Measurements from ENCODE around the gene UGT2B15.

Gene UGT2B15

DNA sequence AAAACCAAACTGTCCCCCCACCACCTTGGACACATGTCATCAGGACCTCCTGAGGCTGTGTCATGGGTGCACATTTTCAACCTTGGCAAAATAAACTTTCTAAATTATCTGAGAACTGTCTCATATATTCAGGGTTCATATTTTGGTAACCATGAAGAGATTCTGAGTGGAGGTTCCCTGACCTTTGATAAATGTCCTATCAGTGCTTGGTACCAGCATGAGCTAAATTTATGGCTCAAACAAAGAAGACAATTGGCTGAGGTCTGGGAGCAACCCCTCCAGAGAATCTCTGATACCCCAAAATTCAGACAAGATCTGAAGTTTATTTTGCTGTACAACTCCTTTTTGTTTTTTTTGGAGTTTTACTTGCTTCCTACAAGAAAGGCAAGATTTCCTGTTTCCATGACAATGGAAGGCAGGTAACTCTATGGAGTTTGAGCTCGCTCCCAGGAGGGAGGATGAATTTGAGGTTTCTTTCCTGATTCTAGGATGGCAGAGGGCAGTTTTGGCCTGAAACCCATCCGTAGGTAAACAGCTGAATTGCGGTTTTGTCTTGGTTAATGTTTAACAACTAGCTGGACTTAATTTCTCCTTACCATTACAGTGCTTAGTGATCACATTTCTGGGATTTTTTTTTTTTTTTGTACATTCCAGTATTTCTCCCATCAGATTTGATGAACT lies 14.5 kb downstream of the UGT2B15 start:
- H3K79me2 ChIP-seq (ENCODE audit: control insufficient read depth, low read length), result no peaks in the 10 kb centered on the region
- H3K27me3 ChIP-seq (ENCODE audit: control insufficient read depth, low read length), result no peaks in the 10 kb centered on the region
- H3K4me1 ChIP-seq (ENCODE audit: control insufficient read depth, low read length), result no peaks in the 10 kb centered on the region
- no peaks in the 10 kb centered on the region for H4K20me1 ChIP-seq (ENCODE audit: control insufficient read depth, insufficient read depth, low read depth, low read length)
- no peak overlapping the region for H3K27ac ChIP-seq (ENCODE audit: low read depth, low read length)
- no peak overlapping the region for H3K4me2 ChIP-seq (ENCODE audit: low read length)
- H3K4me3 ChIP-seq (ENCODE audit: low read length), result no peak overlapping the region
- H3K9me2 ChIP-seq (replicated peaks; ENCODE audit: control insufficient read depth, low read length), result no peaks in the 10 kb centered on the region
- no peaks in the 10 kb centered on the region for H3K36me3 ChIP-seq (ENCODE audit: control insufficient read depth, low read length)
- TF ChIP-seq, protein P1, sequence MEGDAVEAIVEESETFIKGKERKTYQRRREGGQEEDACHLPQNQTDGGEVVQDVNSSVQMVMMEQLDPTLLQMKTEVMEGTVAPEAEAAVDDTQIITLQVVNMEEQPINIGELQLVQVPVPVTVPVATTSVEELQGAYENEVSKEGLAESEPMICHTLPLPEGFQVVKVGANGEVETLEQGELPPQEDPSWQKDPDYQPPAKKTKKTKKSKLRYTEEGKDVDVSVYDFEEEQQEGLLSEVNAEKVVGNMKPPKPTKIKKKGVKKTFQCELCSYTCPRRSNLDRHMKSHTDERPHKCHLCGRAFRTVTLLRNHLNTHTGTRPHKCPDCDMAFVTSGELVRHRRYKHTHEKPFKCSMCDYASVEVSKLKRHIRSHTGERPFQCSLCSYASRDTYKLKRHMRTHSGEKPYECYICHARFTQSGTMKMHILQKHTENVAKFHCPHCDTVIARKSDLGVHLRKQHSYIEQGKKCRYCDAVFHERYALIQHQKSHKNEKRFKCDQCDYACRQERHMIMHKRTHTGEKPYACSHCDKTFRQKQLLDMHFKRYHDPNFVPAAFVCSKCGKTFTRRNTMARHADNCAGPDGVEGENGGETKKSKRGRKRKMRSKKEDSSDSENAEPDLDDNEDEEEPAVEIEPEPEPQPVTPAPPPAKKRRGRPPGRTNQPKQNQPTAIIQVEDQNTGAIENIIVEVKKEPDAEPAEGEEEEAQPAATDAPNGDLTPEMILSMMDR (IDR thresholded peaks at IDR 0.05; ENCODE audit: low read depth, low read length, poor library complexity, severe bottlenecking), result no peak
- TF ChIP-seq EZH2phosphoT487 (IDR thresholded peaks at IDR 0.05; ENCODE audit: borderline replicate concordance, low read length), result no peak
- H3F3A ChIP-seq (ENCODE audit: control insufficient read depth, insufficient read depth), result no peaks in the 10 kb centered on the region
- H3K9me3 ChIP-seq (ENCODE audit: control insufficient read depth, insufficient read depth, low read length), result no peaks in the 10 kb centered on the region

DNA sequence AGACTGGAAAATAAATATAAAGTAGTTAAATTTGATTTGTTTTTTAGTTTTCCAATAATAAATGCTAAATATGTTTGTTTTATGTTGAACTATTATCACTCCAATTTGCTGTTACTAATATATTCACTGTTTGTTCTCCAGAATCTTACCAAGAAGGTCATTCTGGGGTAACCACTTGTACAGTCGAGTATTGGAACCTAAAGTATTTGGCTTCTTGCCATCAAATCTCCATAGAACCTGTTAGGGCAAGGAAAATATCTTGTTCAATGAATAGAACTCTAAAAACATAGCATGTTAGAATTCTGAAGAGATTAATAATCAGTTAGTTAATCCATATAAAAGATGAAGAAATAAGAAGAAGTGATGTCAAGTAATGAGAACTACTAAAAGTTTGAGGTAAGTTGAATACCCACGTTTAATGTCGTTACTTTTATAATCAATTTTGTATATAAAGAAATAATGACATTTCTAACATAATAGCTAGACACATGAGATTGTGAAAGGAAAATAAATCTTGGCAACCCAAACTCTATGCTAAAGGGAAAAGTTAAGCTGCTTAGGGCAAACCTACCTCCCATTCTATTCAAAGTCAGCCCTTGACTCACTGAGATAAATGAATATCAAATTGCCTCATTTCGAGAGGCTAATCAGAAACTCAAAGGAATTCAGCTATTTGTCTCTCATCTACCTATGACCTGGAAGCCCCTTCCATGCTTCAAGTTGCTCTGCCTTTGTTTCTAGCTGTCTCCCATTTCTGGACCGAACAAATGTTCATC lies 15.3 kb downstream of the UGT2B15 start:
- Histone ChIP-seq H3K4me2 (ENCODE audit: low read length) (no peak overlapping the region), H3K4me1 (ENCODE audit: control insufficient read depth, low read length) (no peaks in the 10 kb centered on the region)

DNA sequence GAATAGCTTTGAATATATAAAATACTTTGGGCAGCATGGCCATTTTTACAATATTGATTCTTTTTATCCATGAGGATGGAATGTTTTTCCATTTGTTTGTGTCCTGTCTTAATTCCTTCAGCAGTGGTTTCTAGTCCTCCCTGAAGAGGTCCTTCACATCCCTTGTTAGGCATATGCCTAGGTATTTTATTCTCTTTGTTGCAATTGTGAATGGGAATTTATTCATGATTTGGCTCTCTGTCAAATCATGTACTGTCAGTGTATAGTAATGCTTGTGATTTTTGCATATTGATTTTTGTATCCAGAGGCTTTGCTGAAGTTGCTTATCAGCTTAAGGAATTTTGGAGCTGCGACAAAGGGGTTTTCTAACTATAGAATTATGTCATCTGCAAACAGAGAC lies 18.5 kb downstream of the UGT2B15 start:
- no peaks in the 10 kb centered on the region for H3K79me2 ChIP-seq (ENCODE audit: control insufficient read depth, low read length)
- H3K4me2 ChIP-seq (ENCODE audit: low read length), result no peak overlapping the region
- no peak for TF ChIP-seq EZH2phosphoT487 (IDR thresholded peaks at IDR 0.05; ENCODE audit: borderline replicate concordance, low read length)
- TF ChIP-seq, protein P1 (IDR thresholded peaks at IDR 0.05; ENCODE audit: low read depth, low read length, poor library complexity, severe bottlenecking), result no peak
- no peaks in the 10 kb centered on the region for H3K27me3 ChIP-seq (ENCODE audit: control insufficient read depth, low read length)
- no peaks in the 10 kb centered on the region for H3K9me3 ChIP-seq (ENCODE audit: control insufficient read depth, insufficient read depth, low read length)
- no peaks in the 10 kb centered on the region for H3K36me3 ChIP-seq (ENCODE audit: control insufficient read depth, low read length)
- no peak overlapping the region for H3K27ac ChIP-seq (ENCODE audit: low read depth, low read length)
- no peaks in the 10 kb centered on the region for H3F3A ChIP-seq (ENCODE audit: control insufficient read depth, insufficient read depth)
- H3K9me2 ChIP-seq (replicated peaks; ENCODE audit: control insufficient read depth, low read length), result no peaks in the 10 kb centered on the region
- no peaks in the 10 kb centered on the region for H3K4me1 ChIP-seq (ENCODE audit: control insufficient read depth, low read length)
- no peaks in the 10 kb centered on the region for H4K20me1 ChIP-seq (ENCODE audit: control insufficient read depth, insufficient read depth, low read depth, low read length)
- no peak overlapping the region for H3K4me3 ChIP-seq (ENCODE audit: low read length)

More for the DNA sequence above, 15.3 kb downstream of the UGT2B15 start:
- Histone ChIP-seq H3K9me2 (replicated peaks; ENCODE audit: control insufficient read depth, low read length) (no peaks in the 10 kb centered on the region), H3K36me3 (ENCODE audit: control insufficient read depth, low read length) (no peaks in the 10 kb centered on the region), H3K79me2 (ENCODE audit: control insufficient read depth, low read length) (no peaks in the 10 kb centered on the region), H4K20me1 (ENCODE audit: control insufficient read depth, insufficient read depth, low read depth, low read length) (no peaks in the 10 kb centered on the region), H3F3A (ENCODE audit: control insufficient read depth, insufficient read depth) (no peaks in the 10 kb centered on the region), H3K27me3 (ENCODE audit: control insufficient read depth, low read length) (no peaks in the 10 kb centered on the region), H3K9me3 (ENCODE audit: control insufficient read depth, insufficient read depth, low read length) (no peaks in the 10 kb centered on the region), H3K4me3 (ENCODE audit: low read length) (no peak overlapping the region), H3K27ac (ENCODE audit: low read depth, low read length) (no peak overlapping the region)
- no peak for TF ChIP-seq EZH2phosphoT487 (IDR thresholded peaks at IDR 0.05; ENCODE audit: borderline replicate concordance, low read length)
- TF ChIP-seq, protein P1 (IDR thresholded peaks at IDR 0.05; ENCODE audit: low read depth, low read length, poor library complexity, severe bottlenecking), result no peak

Measured in DOHH2 (cell line).